ENCODE measurements around the gene RPRD1B.

RPRD1B gene

DNA sequence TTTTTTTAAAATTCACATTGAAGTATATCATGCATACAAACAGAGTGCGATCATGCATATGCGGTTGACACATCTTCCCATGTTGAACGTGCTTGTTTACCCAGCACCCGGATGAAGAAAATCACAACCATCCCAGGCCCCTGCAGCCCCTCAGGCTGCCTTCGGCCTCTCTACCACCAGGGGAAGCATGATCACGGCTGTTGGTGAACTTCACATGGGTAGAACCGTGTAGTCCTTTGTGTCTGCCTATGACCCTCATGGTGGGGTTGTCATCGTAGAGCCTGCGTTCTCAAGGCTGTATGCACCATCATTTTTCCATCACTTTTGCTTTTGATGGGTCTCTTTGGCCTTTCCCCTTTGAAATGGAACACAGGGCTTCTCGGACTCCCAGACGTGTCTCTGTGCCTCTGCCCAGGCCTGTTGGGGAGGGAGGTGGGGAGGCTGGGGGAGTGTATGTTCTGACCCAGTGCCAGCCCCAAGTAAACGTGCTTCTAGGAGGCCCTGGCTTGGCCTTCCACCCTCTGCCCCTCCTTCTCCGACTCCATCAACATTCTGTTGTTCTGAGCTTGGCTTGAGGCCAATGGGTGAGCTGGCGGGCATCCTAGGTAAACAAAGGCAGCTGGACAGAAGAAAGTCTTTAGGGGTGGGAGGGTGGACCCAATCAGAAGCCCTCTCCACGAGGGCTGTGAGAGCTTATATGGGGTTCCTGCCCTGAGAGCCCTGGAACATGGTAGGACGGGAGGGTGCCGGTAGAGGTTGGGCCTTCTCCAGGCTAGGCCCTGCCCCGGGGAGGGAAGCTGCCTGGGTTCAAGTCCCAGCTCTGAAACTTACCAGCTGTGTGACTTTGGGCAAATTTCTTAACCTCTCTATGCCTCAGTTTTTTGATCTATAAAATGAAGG, 91.9 kb downstream of the RPRD1B start:
- DNase-seq, result no peak

DNA sequence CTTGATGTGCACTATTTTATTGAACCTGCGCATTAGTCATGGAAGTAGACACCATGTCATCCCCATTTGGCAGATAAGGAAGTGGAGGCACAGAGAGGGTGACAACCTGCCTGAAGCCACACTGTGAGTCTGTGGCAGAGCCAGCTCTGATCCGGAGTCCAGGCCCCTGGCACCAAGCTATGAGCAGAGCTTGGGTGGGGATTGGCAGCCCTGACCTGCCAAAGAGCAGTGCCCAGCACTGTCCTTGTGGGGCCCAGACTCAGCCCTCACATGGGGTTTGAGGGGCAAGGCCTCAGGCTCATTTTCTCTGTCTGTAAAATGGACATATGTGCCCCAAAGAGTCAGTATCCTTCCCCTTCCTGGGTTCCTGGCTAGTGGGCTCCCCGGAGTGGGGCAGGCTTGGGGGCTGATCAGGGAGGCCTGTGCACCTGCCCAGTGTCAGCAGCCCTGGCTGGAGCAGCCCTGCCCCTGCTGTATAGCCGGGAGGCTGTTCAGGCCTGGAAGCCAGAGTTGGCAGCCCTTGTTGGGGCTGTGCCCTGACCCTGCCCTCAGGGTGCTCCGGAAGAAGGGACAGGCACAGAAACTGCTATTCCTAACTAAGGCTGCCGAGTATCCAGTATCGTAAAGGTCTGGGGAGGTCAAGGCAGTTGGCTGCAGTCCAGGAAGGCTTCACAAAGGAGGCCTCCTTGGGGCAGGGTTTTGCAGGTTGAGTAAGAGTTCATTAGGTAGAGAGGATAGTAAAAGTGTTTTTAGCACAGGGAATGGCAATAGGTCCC, 92.8 kb downstream of the RPRD1B start:
- DNase-seq, result no peak

DNA sequence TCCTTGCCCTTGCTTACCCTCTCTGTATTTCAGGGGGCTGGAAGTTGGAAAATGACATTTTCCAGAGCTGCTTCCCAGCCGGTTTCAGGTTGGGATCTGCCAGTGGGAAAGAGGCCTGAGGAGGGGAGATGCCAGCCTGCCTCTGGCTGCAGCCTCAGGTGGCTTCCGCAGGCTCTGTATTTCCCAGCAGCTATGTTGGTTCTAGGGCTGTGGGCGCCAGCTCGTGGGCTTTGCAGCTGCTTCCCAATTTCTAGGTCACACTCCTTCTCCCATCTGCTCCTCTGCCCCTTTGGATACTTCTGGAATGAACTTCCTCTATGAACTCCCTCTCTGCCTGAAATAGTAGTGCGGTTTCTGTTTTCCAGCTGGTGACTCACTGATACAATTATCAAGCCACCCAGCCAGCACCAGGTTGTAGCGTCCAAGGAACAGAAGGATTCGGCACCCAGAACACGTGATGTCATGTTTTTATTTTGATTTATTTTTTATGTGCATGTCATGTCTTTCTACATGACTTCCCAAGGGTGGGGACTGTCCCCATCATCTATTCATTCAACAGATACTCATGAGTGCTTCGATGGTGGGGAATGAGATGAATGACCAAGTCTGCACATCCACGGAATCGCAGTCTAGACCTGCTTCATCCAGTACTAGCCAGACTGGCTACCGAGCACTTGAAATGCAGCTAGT, 93.5 kb downstream of the RPRD1B start:
- DNase-seq, result no peak

DNA sequence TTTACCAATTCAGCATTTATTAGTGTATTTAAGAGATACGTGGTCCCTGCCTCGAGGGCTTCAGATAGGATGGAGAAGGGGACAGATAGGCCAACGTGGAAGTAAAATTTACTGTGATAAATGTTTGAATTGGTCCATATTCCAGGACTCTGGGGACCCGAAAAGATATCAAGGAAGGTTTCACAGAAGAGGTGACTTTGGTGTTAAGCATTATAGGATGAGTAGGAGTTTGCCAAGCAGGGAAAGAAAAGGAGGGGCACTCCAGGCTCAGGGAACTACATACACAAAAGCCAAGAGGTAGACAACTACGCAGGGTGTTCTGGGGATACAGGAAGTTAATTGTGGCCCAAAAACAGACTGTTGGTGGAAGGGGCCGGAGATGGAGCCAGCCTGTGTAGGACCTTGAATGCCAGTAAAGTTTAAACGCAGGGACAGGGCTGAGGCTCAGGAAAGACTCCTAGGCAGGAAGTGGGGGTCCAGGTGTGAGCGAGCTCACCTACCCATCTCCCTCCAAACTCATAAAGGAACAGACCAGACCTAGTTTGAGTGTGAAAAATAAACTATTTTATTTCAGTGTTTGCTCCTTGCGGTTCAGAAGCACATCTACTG, 94.5 kb downstream of the RPRD1B start:
- DNase-seq, result no peak

DNA sequence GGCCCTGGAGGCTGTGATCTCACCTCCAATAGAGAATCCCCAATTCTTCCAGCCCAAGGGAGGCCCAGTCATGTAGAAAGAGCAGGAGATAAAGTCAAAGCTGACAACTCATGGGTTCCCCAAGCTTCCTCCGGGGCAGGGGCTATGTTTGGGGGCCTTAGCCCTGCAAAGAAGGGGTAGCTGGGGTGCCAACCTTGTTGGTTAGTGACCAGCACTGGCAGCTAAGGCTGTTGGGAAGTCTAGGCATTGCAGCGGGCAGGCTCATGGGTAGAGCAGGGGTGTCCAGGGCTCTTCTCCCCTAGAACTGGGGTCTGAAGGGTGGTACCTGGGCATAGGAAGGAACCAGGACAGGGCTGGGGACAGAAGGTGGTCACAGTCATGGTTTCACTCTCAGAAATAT, 95.1 kb downstream of the RPRD1B start:
- no peak for DNase-seq

DNA sequence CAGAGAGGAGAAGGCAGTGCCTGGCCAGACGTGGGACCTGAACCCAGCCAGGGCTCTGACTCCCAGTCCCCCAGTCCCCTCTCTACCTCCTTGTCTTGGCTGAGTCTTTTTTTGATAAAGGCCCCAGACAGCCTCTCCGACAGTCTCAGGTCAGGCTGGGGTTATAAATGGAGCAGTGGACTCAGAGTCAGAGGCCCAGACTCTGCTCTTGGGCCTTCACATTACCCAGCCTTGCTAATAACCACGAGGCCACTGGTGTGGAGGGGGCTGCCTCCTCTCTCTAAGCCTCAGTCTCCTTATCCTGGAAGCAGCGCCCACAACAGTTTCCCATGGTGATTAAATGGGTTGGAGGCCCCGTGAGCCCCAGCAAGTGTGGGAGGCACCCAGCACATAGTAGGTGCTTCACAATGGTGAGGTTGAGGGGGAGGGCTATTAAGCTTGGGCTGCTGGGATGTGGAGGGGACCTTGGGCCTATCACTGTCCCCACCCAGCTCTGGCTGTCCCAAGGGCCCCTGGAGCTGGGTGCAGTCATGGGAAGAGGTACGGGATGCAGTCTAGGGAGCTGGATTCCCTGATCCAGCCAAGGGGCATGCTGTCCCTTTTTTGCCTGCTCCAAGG, 95.8 kb downstream of the RPRD1B start:
- DNase-seq, result no peak

DNA sequence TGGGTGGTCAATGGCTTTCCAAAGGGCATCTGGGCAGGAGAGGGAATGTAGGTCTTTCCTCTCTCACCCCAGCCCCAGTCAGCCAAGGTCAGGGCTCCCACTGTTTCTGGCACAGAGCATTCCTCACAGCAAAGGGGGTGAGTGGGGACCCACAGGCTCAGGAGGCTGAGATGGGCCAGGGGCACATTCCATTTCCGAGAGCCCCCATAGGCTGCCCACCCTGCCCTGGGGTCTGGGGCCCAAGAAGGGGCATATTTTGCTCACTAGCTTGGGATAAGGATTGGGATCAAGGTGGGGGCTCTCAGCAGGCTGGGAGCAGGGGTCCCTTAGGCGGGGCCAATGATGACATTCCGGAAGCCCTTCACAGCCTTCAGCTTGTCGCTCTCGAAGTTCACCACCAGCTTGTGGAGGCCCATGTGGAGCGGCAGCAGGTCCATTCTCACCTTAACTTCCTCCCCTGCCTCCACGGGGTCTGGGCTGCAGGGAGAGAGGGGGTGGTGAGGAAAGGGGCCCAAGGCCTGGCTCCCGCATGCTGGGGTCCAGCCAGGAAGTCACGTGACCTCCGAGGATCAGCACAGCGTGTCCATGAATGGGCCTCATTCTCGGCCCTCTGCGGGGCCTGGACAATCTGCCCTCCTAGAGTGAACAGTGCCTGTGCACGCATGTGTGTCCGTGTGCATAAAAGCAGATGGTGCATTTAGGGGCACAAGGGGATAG, 96.5 kb downstream of the RPRD1B start:
- no peak for DNase-seq

DNA sequence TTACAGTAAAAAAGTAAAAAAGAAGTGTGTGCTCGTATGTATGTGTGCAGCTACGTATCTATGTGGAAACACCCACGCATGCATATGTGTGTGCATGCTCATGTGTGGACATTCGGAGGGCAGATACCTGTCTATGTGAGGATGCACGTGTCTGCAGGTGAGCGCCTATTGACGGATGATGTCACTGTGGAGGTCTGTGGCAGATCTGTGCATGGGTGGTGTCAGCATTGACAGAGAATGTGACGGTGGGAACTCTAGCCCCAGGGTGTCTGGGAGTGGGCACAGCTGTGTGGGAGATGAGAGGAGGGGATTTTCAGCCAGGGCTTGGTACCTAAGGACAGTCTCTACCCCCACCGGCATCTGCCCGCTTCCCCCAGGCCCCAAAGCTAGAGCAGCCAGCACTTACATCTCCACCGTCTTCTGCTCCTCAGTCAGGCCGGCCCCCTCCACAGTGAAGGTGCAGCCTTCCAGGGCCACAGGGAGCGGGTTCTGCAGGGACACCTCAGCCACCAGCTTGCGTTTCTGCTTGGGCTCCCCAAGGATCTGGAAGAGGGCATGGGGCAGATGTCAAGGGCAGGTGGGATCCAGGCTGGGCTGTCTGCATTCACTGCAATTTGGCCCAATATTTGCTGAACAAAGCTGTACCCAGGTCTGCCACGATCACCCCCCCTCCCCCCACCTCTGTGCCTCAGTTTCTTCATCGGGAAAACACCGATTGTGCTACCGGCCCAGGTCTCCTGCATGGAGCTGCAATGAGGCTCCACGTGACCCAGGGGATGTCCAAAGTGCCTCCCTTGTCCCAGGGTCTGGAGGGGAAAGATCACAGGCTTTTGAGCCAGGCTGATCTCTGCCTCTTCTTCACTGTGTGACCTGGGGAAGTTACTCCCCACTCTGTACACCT, 97.4 kb downstream of the RPRD1B start:
- no peak for DNase-seq

DNA sequence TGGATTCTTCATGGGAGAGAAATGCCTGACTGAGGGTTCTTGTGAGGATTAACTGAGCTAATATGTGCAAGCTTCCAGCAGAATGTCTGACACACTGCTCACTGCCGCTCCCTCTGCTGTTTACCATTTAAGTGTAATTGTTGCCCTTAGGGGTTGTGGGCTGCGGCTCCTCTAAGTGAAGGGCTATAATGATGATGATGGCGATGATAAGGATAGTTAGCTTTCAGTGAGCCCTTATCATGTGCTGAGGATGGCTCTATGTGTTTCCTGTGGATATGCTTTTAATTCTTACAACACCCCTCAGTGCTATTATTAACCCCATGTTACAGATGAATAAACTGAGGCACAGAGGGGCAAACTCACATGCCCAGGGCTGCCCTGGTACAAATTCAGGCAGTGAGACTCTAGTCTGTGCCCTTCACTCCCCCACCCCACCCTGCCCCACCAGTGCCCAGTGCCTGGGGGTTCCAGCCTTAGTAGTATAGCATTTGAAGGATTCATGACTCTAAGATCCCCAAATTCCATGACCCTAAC, 98.1 kb downstream of the RPRD1B start:
- no peak for DNase-seq

DNA sequence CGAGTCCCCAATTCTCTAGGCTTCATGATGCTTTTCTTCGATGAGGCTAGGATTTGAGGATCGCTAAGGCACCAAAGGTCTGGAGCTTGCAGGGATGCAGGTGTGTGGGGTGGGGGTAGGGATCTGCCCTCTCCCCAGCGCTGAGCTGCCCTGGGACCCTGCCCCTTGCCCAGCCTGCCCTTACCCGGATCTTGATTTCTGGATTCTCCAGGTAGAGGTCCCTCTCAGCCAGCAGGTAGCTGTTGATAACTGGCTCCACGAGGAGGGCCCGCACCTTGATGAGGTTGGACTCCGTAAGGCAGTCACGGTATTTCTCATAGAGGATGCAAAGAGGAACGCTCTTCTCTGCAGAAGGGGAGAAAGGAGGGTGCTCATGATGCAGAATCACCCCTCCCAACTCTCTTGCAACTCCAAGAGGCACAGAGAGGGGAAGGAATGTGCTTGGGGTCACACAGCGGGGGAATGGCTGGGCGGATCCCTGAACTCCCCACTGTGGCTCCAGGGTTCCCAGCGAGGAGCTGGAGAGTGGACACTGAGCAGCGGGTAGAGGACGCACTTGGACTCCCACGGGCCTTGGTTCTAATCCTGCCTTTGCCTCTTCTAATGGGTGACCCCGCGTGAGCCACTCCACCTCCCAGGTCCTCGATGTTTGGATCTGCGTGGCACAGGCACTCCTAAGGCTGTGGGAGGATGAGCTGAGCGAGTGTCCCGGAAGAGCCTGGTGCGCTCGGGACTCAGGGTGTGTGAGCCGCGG, 98.8 kb downstream of the RPRD1B start:
- no peak for DNase-seq

DNA sequence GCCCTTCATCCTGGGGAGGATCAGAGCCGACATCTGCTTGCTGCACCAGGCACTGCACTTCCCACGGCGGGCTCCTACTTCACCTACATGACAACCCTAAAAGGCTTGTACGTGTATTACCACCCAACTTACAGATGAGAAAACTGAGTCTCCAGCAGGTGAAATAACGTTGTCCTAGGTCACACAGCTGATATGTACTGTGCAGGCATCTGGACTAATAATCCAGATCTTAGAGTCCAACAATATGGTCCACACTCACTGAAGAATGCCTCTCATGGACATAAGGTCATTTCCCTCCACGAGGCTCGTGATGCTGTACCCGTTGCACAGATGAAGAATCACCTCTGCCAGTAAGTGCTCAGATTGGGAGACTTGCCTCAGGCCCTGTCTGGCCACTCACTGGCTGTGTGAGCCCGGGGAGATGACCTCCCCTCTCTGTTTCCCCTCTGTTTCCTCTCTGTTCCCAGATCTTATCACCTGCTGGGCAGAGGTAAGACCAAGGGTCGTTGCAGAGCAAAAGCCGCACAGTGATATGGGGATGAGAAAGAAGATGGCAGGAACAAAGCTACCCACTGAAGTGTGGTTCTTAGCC, 99.5 kb downstream of the RPRD1B start:
- DNase-seq, result no peak

DNA sequence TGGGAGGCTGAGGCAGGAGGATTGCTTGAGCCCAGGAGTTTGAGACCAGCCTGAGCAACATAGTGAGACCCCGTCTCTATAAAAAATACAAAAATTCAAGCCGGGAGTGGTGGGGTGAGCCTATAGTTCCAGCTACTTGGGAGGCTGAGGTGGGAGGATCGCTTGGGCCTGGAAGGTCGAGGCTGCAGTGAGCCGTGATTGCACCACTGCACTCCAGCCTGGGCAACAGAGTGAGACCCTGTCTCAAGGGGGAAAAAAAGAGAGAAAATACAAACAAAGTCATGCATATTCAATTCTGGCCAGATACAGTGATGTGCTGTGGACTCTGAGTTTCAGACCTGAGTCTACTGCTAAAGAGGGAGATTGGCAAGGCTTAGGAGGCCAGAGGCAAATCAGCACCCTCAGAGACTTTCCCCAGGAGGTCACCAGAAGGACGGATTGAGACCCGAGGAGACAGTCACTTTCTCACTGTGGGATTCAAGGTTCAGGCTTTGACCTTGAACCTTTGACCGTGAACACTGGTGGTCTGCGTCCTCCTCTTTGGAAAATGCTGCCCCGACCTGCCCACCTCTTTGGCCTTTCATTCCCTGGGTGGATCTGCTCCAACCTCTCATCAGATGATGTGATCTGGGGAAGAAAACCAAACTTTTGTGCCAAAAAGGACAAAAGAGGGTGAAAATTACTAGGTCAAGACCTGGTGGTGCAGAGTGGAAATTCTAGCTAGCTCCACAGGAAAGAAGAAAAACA, 100.3 kb downstream of the RPRD1B start:
- no peak for DNase-seq

DNA sequence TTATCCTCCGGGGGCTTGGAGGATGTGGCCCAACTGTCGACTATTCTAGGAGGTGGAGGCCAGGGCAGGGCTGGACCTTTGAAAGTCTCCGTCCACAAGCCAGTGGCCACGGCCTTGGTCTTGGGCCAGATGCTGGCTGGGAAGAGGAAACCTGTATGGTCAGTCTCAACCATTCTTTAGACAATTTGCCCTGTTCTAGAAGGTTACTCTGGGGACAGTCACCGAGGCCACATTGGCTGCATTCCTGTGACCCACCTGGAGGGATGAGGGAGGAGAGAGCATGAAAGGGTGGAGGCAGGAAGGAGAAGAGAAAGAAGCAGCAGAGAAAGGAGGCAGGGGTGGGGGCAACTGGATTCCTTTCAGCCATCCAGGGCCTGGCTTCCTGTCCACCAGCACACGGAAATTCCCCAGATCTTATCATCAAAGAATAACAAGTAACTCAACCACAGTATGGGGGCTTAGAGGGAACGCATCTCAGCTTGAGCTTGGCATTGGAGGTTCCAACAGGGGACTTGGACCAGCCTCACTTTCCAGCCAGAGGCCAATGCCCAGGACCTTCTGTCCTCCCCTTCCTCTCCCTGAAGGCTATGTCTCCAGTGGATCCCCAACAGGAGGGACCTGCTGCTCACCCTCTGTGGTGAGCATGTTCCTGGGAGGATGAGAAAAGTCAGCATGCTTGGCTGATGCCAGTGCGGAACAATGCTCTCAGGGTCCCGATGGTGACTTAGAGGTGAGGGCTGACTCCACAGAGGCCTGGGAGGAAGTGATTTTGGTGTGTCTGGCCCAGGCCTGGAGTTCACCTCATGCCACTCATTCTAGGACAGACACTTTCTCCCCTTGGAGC, 101.1 kb downstream of the RPRD1B start:
- no peak for DNase-seq

DNA sequence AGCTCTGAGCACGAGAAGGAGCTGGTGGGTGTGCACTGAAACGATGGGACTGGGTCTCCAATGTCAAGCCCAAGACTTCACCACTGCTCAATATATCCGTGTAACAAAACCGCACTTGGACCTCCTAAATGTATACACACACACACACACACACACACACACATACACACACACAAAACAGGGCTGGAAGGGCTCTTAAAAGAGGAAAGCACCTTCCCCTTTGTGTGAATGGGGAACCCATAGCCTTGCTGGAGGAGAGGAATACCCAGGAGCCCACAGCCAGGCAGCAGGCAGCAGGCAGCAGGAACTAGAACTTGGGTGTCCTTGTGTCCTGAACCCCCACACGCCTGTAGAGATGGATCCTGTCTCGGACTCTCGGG, 101.7 kb downstream of the RPRD1B start:
- no peak for DNase-seq

DNA sequence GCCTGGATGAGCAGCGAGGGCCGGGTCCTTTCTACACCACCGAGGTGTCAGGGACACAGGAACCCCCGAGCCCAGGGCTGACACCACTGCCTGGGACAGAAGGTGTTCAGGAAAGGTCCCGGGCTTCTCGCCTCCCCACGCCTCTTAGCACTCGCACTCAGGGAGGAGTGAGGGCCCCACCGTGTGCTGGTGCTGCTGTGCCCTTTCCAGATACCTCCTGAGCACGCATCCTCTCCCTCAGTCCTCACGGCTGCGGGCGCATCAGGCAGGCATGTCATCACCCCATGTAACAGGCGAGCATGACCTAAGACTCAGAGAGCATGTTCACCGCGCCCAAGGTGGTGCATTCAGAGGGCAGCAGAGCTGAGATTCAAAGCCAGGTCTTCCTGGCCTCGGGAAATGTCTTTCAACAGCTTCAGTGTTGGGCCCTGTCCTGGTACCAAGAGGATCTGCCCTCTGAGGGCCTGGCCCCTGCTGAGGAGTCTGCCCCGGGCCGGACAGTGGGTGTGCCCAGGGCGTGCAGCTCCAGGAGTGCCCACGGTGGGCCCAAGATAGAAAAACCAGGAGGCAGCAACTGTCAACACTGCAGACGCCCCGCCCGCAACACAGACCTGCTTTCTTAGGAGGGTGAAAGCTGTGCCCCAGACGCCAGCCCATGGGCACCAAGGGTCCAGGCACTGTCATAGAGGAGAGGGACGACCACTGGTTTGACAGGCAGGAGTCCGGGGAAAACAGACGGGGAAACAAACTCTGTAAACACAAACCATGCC, 102.3 kb downstream of the RPRD1B start:
- DNase-seq, result no peak

DNA sequence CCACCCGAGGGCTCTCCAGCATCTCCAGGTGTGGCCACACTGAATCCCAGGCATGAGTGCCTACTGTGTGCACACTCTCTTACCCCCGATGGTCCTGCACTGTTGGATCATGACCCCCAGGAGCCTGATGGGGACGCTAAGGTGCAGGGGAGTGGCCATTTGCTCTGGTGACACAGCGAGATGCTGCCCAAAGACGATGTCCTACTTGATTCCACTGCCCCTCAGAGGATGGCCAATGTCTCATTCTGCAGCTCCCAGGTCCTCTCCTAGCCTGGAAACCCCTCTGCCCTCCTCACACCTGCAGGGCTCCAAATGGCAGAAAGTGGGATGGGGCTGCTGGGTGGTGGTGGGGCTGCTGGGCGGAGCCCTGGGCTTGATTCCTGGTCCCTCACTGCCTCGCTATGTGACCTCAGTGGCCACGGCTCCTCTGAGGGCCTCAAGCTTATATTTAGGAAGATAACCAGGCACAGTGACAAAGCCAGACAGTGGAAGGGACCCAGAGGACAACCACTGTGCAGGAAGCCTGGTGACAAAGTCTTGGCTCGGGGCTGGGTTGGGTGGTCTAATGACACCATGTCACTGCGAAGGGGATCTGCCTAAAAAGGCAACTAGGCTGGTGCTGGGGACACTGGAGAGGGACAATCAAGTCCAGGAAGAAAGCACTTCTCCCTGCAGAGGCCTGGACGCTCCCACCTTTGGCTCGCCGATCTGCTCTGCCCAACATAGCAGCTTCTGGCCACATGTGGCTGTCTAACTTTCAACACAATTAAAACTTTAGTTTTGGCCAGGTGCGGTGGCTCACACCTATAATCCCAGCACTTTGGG, 103.1 kb downstream of the RPRD1B start:
- DNase-seq, result no peak
